H9 (cell line): Measurements from ENCODE around the gene FETUB. TPM values are rescaled to one million over a fixed set of nuclear protein-coding genes. Genes with fewer than 3 reads are reported as not detected.

ENCODE experiments used
- DNase-seq: peaks from one replicate; pipeline ENCODE4 v3.0.0-alpha.2; 2017
- H2AFZ ChIP-seq: one replicate; pipeline ENCODE4 v1.6.1; 2013; ENCODE audit warnings: mild to moderate bottlenecking, low read length, control low read depth, moderate library complexity
- H2AK5ac ChIP-seq: 2 replicates; pipeline ENCODE4 v1.6.1; 2013; ENCODE audit warnings: low read length, control low read depth, mixed read lengths; ENCODE audit not compliant: insufficient read length
- H2BK120ac ChIP-seq: one replicate; pipeline ENCODE4 v1.6.1; 2013; ENCODE audit warnings: low read depth, mild to moderate bottlenecking, low read length, control low read depth, inconsistent platforms; ENCODE audit not compliant: poor library complexity, severe bottlenecking
- H2BK12ac ChIP-seq: 2 replicates; pipeline ENCODE4 v1.6.1; 2013; ENCODE audit warnings: low read length, control low read depth, mixed read lengths, low read depth; ENCODE audit not compliant: insufficient read length
- H2BK15ac ChIP-seq: 2 replicates; pipeline ENCODE4 v1.6.1; 2013; ENCODE audit warnings: low read depth, low read length, control low read depth
- H2BK20ac ChIP-seq: one replicate; pipeline ENCODE4 v1.6.1; 2013; ENCODE audit warnings: low read depth, mild to moderate bottlenecking, low read length, control low read depth, inconsistent platforms; ENCODE audit not compliant: poor library complexity, severe bottlenecking
- H2BK5ac ChIP-seq: 2 replicates; pipeline ENCODE4 v1.6.1; 2013; ENCODE audit warnings: low read length, control low read depth, mixed read lengths; ENCODE audit not compliant: insufficient read length
- H3K14ac ChIP-seq: 2 replicates; pipeline ENCODE4 v1.6.1; 2013; ENCODE audit warnings: low read length, control low read depth; ENCODE audit not compliant: insufficient read depth
- H3K18ac ChIP-seq: 2 replicates; pipeline ENCODE4 v1.6.1; 2013; ENCODE audit warnings: low read depth, mild to moderate bottlenecking, mixed read lengths, low read length, control low read depth; ENCODE audit not compliant: insufficient read length
- H3K23ac ChIP-seq: 2 replicates; pipeline ENCODE4 v1.6.1; 2013; ENCODE audit warnings: low read length, control low read depth, mixed read lengths, low read depth; ENCODE audit not compliant: insufficient read length
- H3K23me2 ChIP-seq: 2 replicates; pipeline ENCODE4 v1.6.1; 2013; ENCODE audit warnings: low read depth, mild to moderate bottlenecking, mixed read lengths, low read length, control low read depth; ENCODE audit not compliant: insufficient read length, poor library complexity, severe bottlenecking
- H3K27ac ChIP-seq: 2 replicates; pipeline ENCODE4 v1.5.1; 2013; ENCODE audit warnings: low read length, control low read depth, mixed read lengths, low read depth; ENCODE audit not compliant: insufficient read length
- H3K27me3 ChIP-seq: 2 replicates; pipeline ENCODE4 v1.6.1; 2013; ENCODE audit warnings: low read length, control low read depth, inconsistent platforms; ENCODE audit not compliant: insufficient read depth
- H3K4ac ChIP-seq: 2 replicates; pipeline ENCODE4 v1.6.1; 2013; ENCODE audit warnings: low read depth, mild to moderate bottlenecking, control low read depth, inconsistent platforms, low read length, moderate library complexity
- H3K4me1 ChIP-seq: 2 replicates; pipeline ENCODE4 v1.6.1; 2013; ENCODE audit warnings: low read length, control low read depth, inconsistent platforms; ENCODE audit not compliant: insufficient read depth
- H3K4me2 ChIP-seq: 2 replicates; pipeline ENCODE4 v1.6.1; 2013; ENCODE audit warnings: low read length, control low read depth, mixed read lengths; ENCODE audit not compliant: insufficient read length, insufficient read depth
- H3K56ac ChIP-seq: 2 replicates; pipeline ENCODE4 v1.6.1; 2013; ENCODE audit warnings: low read depth, mild to moderate bottlenecking, mixed read lengths, low read length, control low read depth; ENCODE audit not compliant: insufficient read length
- H3K79me1 ChIP-seq: 2 replicates; pipeline ENCODE4 v1.6.1; 2013; ENCODE audit warnings: low read depth, mild to moderate bottlenecking, moderate library complexity, low read length, control low read depth, inconsistent platforms; ENCODE audit not compliant: insufficient read depth, poor library complexity, severe bottlenecking
- H3K79me2 ChIP-seq: 2 replicates; pipeline ENCODE4 v1.6.1; 2013; ENCODE audit warnings: low read length, control low read depth, inconsistent platforms; ENCODE audit not compliant: insufficient read depth
- H3K9ac ChIP-seq: 2 replicates; pipeline ENCODE4 v1.6.1; 2013; ENCODE audit warnings: low read length, control low read depth, mixed read lengths; ENCODE audit not compliant: insufficient read length; ENCODE audit errors: extremely low read depth
- H3K9me3 ChIP-seq: one replicate; pipeline ENCODE4 v1.6.1; 2013; ENCODE audit warnings: low read depth, low read length, inconsistent platforms; ENCODE audit not compliant: control insufficient read depth
- H3T11ph ChIP-seq: one replicate; pipeline ENCODE4 v1.6.1; 2013; ENCODE audit warnings: mild to moderate bottlenecking, low read length, control low read depth, inconsistent platforms
- H4K20me1 ChIP-seq: one replicate; pipeline ENCODE4 v1.6.1; 2013; ENCODE audit not compliant: control insufficient read depth, insufficient read length, insufficient read depth
- H4K5ac ChIP-seq: 2 replicates; pipeline ENCODE4 v1.6.1; 2013; ENCODE audit warnings: low read depth, mild to moderate bottlenecking, mixed read lengths, low read length, control low read depth; ENCODE audit not compliant: insufficient read length
- H4K8ac ChIP-seq: replicated peaks from 2 replicates; pipeline ENCODE4 v1.6.1; 2013; ENCODE audit warnings: low read length, control low read depth, mixed read lengths, low read depth; ENCODE audit not compliant: insufficient read length
- H4K91ac ChIP-seq: 2 replicates; pipeline ENCODE4 v1.6.1; 2013; ENCODE audit warnings: low read depth, mild to moderate bottlenecking, moderate library complexity, mixed read lengths, low read length, control low read depth; ENCODE audit not compliant: insufficient read length
- H3K27ac Mint-ChIP-seq, 3 experiments: 2 replicates in 2 of 3; 3 replicates in 1 of 3; pipeline ENCODE4 v1.8.0; 2020 to 2021; ENCODE audit warnings: mixed read lengths in 3 of 3, mild to moderate bottlenecking in 1 of 3, moderate library complexity in 1 of 3
- H3K27me3 Mint-ChIP-seq: 2 replicates; pipeline ENCODE4 v1.8.0; 2021; ENCODE audit warnings: low read depth, mild to moderate bottlenecking, moderate library complexity, mixed read lengths
- H3K36me3 Mint-ChIP-seq, 3 experiments: 2 replicates in 2 of 3; 3 replicates in 1 of 3; pipeline ENCODE4 v1.8.0; 2020 to 2021; ENCODE audit warnings: low read depth in 3 of 3, mixed read lengths in 3 of 3; ENCODE audit not compliant: insufficient read depth in 1 of 3
- H3K4me1 Mint-ChIP-seq, 2 experiments: 2 replicates each; pipeline ENCODE4 v1.8.0; 2020; ENCODE audit warnings: mixed read lengths in 2 of 2
- H3K4me3 Mint-ChIP-seq, 2 experiments: 2 replicates in 1 of 2; 3 replicates in 1 of 2; pipeline ENCODE4 v1.8.0; 2020 to 2021; ENCODE audit warnings: mild to moderate bottlenecking in 2 of 2, mixed read lengths in 2 of 2, moderate library complexity in 1 of 2
- H3K9me3 Mint-ChIP-seq, 2 experiments: 2 replicates in 1 of 2; 3 replicates in 1 of 2; pipeline ENCODE4 v1.8.0; 2020; ENCODE audit warnings: mild to moderate bottlenecking in 2 of 2, mixed read lengths in 2 of 2, moderate library complexity in 1 of 2
- WGBS: extraction: QIAGEN DNeasy Blood & Tissue Kit; methylation state at CpG from one replicate; pipeline ENCODE4 v1.1.7; 2013; ENCODE audit warnings: missing lambda C conversion rate, low lambda C conversion rate, mixed read lengths; ENCODE audit not compliant: insufficient read length; ENCODE audit errors: extremely low coverage; 5-methylcytosine and 5-hydroxymethylcytosine counted together
- total RNA-seq: library from RNA; stranded (reverse); gene quantifications from 2 replicates; pipeline ENCODE4 v1.2.1, GENCODE V29; 2021
- TF ChIP-seq, protein P1 (sequence below): fragments of 200-600 bp; sonication (generic); conservative IDR thresholded peaks from 3 replicates; pipeline ENCODE4 v1.8.0; 2021; ENCODE audit warnings: antibody characterized with exemption, mild to moderate bottlenecking

Gene FETUB
- total RNA-seq, 1 experiment from 2014 or later: not detected

DNA sequence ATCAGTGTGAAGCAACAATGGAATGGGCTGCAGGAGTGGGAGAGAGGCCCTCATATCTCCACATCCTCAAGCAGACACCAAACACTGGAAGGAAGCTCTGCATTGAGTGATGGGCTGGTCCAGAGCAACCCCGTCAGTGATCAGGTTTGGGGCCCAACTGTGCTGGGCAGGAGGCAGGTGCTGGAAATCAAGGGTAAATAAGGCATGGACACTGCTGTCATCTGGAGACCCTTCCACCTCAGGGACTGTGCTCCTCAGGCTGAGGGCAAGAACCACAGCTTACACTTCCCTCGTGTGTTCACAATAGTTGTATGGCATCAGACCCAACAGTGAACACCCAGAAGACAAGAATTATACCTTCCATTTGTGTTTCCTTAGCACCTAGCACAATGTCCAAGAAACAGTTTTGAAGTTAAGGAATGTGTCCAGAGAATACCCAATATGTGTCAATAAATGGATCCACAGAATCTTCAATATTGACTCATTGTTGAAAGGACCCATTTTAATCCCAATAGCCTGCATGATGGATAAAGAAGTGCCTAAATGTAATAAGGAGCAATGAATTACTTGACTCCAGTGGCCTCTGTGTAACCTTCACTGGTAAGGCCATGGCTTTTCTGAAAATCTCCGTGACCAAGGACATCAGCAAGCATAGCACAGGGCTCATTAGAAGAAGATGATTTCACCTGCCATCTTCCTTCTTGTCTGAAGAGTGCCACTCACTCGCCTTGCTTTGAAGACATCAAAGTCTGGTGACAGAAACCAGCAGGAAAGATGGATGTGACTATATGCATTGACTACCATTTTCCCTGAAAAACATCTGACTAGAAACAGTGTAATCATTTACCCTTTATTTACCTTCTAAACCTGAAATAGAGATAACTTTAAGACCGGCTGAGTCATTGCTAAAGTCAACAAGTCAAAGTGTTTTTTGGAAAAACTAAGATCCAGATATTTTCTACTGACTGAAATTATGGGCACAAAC, 34.3 kb upstream of the FETUB start:
- no peak overlapping the region for H3K27ac Mint-ChIP-seq
- H3K23ac ChIP-seq: no peak overlapping the region
- H3T11ph ChIP-seq: no peak overlapping the region
- H3K9me3 Mint-ChIP-seq: no peaks in the 10 kb centered on the region
- no peaks in the 10 kb centered on the region for H3K27me3 ChIP-seq
- H3K9ac ChIP-seq: no peak overlapping the region
- WGBS: no CpG with 5 or more reads among the region's 5 CpGs
- no peaks in the 10 kb centered on the region for H4K20me1 ChIP-seq
- DNase-seq: no peak
- no peak overlapping the region for H2BK20ac ChIP-seq
- no peak overlapping the region for H3K4ac ChIP-seq
- no peak overlapping the region for H2BK15ac ChIP-seq
- no peak overlapping the region for H2BK120ac ChIP-seq
- no peak overlapping the region for H3K56ac ChIP-seq
- no peak overlapping the region for H4K91ac ChIP-seq
- H3K4me3 Mint-ChIP-seq: no peak overlapping the region
- no peak overlapping the region for H3K4me2 ChIP-seq
- no peak overlapping the region for H2BK12ac ChIP-seq
- peaks cover 1% of the 10 kb centered on the region; the same call in 1 of the 2 replicates for H3K27me3 Mint-ChIP-seq
- H2BK5ac ChIP-seq: no peak overlapping the region
- no peak overlapping the region for H2AK5ac ChIP-seq
- H3K36me3 Mint-ChIP-seq: no peaks in the 10 kb centered on the region; a peak in 1 of 7 replicates
- no peak overlapping the region for H4K5ac ChIP-seq
- H3K14ac ChIP-seq: no peak overlapping the region
- H3K9me3 ChIP-seq: no peaks in the 10 kb centered on the region
- no peaks in the 10 kb centered on the region for H3K4me1 ChIP-seq
- TF ChIP-seq, protein P1, sequence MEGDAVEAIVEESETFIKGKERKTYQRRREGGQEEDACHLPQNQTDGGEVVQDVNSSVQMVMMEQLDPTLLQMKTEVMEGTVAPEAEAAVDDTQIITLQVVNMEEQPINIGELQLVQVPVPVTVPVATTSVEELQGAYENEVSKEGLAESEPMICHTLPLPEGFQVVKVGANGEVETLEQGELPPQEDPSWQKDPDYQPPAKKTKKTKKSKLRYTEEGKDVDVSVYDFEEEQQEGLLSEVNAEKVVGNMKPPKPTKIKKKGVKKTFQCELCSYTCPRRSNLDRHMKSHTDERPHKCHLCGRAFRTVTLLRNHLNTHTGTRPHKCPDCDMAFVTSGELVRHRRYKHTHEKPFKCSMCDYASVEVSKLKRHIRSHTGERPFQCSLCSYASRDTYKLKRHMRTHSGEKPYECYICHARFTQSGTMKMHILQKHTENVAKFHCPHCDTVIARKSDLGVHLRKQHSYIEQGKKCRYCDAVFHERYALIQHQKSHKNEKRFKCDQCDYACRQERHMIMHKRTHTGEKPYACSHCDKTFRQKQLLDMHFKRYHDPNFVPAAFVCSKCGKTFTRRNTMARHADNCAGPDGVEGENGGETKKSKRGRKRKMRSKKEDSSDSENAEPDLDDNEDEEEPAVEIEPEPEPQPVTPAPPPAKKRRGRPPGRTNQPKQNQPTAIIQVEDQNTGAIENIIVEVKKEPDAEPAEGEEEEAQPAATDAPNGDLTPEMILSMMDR: no peak
- no peaks in the 10 kb centered on the region for H3K4me1 Mint-ChIP-seq
- no peaks in the 10 kb centered on the region for H3K79me2 ChIP-seq
- H2AFZ ChIP-seq: no peak overlapping the region
- H4K8ac ChIP-seq: no peak overlapping the region
- no peak overlapping the region for H3K18ac ChIP-seq
- H3K27ac ChIP-seq: no peak overlapping the region
- H3K23me2 ChIP-seq: no peaks in the 10 kb centered on the region
- no peaks in the 10 kb centered on the region for H3K79me1 ChIP-seq
